Skeletal muscle cell (primary cell): ENCODE data around the gene AUTS2.
"Not testable (repeated sequence)": the region's sequence is repeated elsewhere in the genome, so short reads cannot be mapped to it uniquely, and the experiment has no call there.

ENCODE experiments used
- DNase-seq: peaks from one replicate; pipeline ENCODE4 v3.0.0-alpha.2; 2010; ENCODE audit warnings: low read depth
- H3K4me3 ChIP-seq: 2 replicates; pipeline ENCODE4 v1.5.1; 2011; ENCODE audit warnings: low read depth, mild to moderate bottlenecking, control low read depth, low read length, moderate library complexity

Gene AUTS2

GRCh38 chr7:70266186-70266585 is 667.9 kb downstream of the AUTS2 start:
- H3K4me3 ChIP-seq, result no peak overlapping the region
- DNase-seq, result peak; percentile 54

- no peak for DNase-seq
- no peak overlapping the region for H3K4me3 ChIP-seq
Observed at GRCh38 chr7:70267381-70268120, 669.3 kb downstream of the AUTS2 start.

- no peak overlapping the region for H3K4me3 ChIP-seq
- no peak for DNase-seq
Observed at GRCh38 chr7:70268179-70268578, 669.9 kb downstream of the AUTS2 start.

DNA sequence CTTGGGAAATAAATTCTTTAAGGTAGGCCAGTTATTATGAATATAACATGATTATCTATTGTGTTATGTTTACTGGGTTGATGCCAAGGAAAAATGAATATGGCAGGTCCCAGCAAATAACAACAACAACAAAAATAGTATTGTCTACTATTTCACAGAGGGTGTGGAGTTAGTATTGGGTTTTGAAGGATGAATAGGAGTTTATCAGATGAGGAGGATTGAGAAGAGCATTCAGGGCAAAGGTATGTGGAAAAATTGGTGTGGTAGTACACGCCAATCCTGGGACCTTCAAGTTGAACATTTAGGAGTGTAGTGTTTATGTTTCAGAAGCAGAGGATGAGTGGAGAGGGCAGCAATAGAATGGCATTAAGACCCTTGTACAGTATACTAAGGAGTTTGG is 671.9 kb downstream of the AUTS2 start:
- DNase-seq, result no peak
- no peak overlapping the region for H3K4me3 ChIP-seq

DNA sequence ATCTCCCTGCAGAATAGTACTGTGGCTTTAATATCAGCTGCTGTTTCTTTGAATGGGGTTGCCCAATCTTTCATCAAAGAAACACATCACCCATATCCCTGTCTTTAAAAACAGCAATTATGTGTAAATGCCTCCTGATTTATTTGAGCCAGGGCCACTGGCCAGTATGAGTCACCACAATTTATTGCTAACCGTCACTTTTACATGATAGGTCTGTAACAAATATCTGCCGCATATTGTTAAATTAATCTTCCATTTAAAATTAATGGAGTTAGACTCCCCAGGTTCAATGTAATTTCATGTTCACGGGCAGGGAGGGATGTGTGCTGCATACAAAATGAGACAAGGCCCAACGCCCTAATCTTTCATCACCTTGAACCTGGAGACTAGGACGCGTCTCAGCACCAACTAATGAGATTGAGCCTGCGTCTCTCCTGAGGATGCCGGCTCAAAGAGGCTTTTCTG is 673.4 kb downstream of the AUTS2 start:
- no peak overlapping the region for H3K4me3 ChIP-seq
- peak; percentile 8 for DNase-seq

- DNase-seq, result not testable (repeated sequence)
Observed at GRCh38 chr7:70275570-70275969, 677.3 kb downstream of the AUTS2 start.

DNA sequence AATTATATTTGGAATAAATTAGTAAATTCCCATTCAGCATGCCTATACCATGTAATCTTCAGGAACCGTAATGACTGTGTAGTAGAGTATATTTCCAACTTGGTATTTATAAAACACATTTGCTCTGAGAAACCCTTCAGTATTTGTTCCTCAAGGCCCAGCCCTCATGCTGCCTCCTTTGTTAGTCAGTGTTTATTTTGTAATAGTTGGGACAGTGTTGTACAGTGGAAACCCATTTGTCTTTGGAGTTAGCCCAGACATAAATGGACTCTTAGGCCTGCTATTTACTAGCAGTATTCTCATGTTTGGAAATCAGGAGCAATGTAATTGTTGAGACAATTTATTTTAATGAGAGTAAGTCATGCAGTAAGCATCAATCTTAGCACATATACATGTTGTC is 686.9 kb downstream of the AUTS2 start:
- no peak overlapping the region for H3K4me3 ChIP-seq
- no peak for DNase-seq

More at GRCh38 chr7:70275570-70275969, 677.3 kb downstream of the AUTS2 start:
- H3K4me3 ChIP-seq, result not testable (repeated sequence)

GRCh38 chr7:70285854-70286253 is 687.6 kb downstream of the AUTS2 start:
- DNase-seq, result no peak
- H3K4me3 ChIP-seq, result no peak overlapping the region

GRCh38 chr7:70288781-70289456 is 690.6 kb downstream of the AUTS2 start:
- peak; percentile 41 for DNase-seq
- H3K4me3 ChIP-seq, result no peak overlapping the region

- no peak for DNase-seq
Observed at GRCh38 chr7:70292716-70293115, 694.4 kb downstream of the AUTS2 start.

GRCh38 chr7:70294211-70294911 is 696.1 kb downstream of the AUTS2 start:
- no peak for DNase-seq
- H3K4me3 ChIP-seq, result no peak overlapping the region

More at GRCh38 chr7:70292716-70293115, 694.4 kb downstream of the AUTS2 start:
- no peak overlapping the region for H3K4me3 ChIP-seq

GRCh38 chr7:70298780-70299471 is 700.7 kb downstream of the AUTS2 start:
- no peak overlapping the region for H3K4me3 ChIP-seq
- DNase-seq, result no peak

- DNase-seq, result no peak
- H3K4me3 ChIP-seq, result no peak overlapping the region
Observed at GRCh38 chr7:70299472-70299807, 701.2 kb downstream of the AUTS2 start.

- no peak for DNase-seq
- H3K4me3 ChIP-seq, result no peak overlapping the region
Observed at GRCh38 chr7:70301673-70302185, 703.5 kb downstream of the AUTS2 start.

DNA sequence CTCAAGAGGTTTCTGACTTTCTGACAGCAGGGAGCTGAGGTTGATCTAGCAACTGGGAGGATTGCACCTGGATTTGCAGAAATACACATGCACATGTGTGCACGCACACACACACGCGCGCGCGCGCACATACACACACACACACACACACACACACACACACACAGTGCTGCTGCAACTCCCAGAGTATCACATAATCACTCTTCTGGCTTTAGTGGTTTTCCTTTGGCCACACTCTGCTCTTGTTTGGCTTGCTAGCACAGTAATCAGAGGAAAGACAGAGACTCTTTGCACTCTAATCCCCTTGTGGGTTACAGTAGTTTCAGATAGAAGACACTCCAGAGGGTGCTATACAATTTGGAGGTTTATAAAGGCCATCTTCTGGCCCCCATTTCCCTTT is 705.0 kb downstream of the AUTS2 start:
- no peak for DNase-seq

GRCh38 chr7:70303780-70304179 is 705.5 kb downstream of the AUTS2 start:
- H3K4me3 ChIP-seq, result no peak overlapping the region
- DNase-seq, result no peak

More for the DNA sequence above, 705.0 kb downstream of the AUTS2 start:
- no peak overlapping the region for H3K4me3 ChIP-seq

- H3K4me3 ChIP-seq, result no peak overlapping the region
- no peak for DNase-seq
Observed at GRCh38 chr7:70306173-70306572, 707.9 kb downstream of the AUTS2 start.

- DNase-seq, result no peak
- H3K4me3 ChIP-seq, result no peak overlapping the region
Observed at GRCh38 chr7:70307544-70308106, 709.4 kb downstream of the AUTS2 start.

DNA sequence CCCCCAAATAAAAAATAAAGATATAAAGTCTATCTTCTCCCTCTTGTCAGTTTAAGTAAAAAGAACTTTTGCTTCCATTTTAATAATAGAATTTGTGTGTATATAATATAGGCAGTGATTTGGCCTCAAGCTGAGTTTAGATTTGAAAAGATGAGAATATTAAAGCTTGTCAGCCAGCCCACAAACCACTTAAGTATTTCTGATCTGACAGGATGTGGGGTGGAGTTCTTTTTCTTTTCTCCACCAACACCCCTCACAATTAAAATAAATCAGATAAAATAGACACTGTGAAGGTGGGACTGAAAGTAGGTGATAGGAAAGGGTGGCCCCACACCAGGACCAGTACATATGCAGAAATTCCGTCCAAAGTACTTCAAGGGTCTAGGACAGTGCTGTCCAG is 714.1 kb downstream of the AUTS2 start:
- DNase-seq, result no peak
- no peak overlapping the region for H3K4me3 ChIP-seq
